NCI-H2196 treated with DMSO at 0.1 percent for 48 hours (cell line): ENCODE data around the gene KCNMB2.

Source experiments
- DNase-seq: peaks from one replicate; lab custom pipeline; 2025; ENCODE audit not compliant: unreplicated experiment; lab: John Stamatoyannopoulos, UW

The KCNMB2 gene

DNA sequence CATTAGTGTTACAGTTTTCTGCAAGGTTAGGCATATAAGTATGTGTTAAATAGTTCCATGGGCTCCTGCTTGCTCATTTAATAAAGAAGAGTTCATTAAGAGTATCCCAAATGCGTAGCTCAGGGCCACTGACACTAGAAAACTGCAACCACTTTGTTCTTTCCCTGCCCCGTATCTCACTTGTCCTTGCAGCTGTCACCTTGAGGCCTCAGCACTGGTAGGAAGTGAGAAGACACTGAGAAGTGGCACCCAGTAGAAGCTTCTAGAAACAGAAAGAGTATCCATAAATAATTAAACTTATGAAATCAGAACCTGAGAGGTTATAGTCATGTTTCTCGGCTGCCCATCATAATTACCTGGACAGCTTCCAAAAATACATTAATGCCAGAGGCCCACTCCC lies 266.0 kb downstream of the KCNMB2 start:
- no peak for DNase-seq

DNA sequence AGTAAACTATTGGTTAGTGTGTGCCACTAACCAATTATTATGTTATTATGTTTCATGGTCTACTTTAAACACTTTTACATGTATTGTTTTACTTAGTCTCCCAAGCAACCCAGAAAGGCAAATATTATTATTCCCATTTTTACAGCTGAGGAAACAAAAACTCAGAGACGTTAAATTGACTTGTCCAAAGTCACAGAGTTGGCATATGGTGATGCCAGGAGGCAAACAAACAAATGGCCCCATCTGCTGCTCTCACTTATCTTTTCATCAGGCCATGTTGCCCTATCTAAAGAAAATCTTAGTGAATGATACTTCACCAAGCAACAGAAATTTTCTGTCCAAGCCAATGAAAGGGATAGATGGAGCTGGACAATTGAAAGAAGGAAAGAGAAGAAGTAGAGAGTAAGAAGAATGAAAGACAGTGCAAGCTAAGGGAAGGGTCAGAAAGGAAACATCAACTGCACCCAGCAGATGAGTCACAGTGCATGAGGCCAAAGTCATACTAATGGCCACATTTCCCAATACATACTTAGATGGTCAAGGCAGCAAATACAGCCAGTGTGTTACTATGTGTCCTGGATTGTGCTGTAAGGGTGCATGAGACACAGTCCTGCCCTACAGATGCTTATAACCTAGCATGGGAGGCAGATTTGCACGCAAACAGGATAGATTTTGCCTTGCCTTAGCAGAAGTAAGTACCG lies 266.9 kb downstream of the KCNMB2 start:
- peak; percentile 86 for DNase-seq

DNA sequence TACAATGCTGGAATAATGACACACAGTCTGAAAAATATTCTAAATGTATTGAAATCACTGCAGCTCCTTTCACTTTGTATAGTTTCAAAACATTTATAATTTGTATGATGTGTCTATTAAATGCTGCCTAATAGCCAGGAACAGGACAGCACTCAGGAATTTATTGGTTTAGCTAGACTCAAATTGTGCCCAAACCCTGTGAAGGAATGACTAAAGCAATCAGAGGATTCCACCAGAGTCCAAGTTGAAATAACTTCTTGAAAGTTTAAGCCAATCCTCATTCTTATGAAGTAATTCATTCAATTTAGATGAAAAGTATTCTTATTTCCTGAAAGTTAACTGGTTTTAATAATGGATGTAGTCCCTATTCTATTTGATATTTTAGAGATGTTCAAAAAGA lies 268.4 kb downstream of the KCNMB2 start:
- DNase-seq: no peak

DNA sequence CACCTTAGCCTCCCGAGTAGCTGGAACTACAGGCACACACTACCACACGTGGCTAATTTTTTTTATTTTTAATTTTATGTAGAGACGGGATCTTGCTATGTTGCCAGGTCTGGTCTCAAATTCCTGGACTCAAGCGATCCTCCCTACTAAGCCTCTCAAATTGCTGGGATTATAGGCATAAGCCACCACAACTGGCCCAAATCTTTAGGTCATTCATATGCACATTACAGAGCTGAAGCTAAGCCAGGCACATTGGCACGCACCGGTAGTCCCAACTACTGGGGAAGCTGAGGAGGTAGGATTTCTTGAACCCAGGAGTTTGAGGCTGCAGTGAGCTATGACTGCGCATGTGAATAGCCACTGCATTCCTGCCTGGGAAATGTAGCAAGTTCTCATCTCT lies 269.5 kb downstream of the KCNMB2 start:
- DNase-seq: no peak

DNA sequence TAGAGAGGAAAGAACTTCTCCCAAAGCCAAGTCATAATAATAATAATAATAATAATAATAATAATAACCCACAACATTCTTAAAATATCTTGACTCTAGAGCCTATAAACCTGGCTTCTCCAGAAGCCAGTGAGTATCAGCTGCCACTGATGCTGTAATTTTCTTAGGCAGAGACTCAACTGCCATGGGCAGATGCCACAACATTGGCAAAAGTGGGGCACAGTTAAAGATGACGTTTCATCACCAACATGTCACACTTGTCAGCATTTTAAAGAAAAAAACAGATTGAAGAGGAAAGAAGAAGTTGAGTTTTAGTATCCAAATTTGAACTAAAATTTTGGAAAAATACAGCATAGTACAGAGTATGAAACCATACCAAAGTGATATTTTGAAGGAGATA lies 270.4 kb downstream of the KCNMB2 start:
- DNase-seq: no peak

DNA sequence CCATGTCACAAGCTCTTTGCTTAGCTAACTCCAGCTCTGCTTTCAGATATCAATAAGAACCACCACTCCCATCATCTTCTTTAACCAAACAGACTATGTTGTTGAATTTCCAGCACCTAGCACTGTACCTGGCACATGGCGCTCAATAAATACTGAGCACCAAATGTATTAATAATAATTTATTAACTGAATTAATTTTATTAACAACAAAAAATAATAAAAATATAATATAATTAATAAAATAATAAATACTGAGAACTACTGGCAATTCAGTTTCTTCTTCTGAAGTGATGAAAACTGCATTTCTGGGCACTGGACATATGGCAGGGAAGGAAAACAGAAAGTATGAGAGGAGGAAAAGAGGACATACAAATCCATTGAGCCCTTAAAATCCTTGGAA lies 271.5 kb downstream of the KCNMB2 start:
- DNase-seq: no peak

DNA sequence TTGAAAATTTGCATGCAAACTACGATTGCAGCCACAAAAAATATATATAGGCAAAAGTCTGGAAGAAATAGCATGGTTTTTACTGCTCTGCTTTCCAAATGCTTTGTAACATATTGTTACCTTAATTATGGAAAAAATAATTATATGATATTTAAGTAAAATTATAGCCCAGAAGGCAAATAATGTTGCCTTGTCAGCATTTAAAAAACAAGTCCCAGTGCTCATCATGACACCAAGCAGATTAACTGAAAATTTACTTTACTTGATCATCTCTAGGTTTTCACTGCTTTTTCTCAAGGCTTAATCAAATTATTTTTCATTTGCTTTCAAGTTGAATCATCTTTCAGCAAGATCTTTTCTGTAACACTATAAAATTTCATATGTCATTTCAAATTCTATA lies 272.5 kb downstream of the KCNMB2 start:
- DNase-seq: no peak

DNA sequence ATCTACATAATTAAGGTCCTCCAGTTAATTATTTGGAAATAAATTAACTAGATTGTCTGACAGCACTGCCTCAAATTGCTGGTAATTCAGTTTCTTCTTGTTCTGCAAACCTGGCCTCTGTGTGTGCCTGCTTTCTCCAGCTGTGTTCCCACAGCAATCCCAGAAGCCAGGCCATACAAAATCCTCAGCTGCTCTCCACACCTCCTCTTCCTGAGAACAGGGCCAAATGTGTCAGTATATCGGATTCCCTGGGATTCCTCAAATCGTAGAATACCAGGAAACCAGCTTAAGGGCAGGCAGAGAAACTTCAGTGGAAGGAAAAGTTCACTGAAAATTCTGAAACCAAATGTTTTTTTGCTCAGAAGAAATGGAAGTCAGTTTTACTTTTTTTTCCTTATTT lies 273.9 kb downstream of the KCNMB2 start:
- no peak for DNase-seq

DNA sequence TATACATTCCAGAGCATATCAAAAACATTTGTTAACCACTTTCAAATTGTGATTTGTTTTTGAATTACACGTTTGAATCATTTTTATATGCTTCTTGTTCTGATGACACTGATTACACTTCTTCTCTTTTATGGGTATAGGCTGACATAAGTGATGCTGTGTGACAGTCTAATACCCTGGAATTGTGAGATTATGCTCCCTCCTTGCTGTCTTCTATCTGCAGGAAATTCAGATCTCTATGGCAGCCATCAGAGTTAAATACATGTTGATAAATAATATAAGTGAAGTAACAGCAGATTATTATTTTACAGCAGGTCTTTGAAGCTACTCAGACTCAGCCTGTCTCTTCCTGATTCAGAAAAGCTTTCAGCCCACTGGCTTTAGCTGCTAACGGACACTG lies 286.5 kb downstream of the KCNMB2 start:
- DNase-seq: no peak

DNA sequence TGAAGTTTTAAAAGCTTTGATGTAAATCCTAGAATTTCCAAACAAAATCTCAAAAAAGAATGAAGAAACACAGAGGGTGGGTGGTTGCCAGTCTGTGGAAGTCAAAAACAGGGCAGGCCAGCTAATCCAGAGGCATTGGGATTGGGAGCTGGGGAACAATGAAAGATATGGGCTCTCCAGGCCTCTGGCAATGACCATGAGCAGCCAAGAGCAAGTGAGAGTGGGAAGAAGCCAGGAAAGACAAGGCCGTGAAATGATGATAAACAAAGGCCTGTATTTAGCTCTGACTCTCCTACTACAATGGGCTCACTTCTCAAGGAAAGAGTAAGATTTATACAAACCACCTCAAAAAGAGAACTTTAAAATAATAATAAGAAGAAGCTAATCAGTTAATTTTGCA lies 286.9 kb downstream of the KCNMB2 start:
- DNase-seq: no peak

DNA sequence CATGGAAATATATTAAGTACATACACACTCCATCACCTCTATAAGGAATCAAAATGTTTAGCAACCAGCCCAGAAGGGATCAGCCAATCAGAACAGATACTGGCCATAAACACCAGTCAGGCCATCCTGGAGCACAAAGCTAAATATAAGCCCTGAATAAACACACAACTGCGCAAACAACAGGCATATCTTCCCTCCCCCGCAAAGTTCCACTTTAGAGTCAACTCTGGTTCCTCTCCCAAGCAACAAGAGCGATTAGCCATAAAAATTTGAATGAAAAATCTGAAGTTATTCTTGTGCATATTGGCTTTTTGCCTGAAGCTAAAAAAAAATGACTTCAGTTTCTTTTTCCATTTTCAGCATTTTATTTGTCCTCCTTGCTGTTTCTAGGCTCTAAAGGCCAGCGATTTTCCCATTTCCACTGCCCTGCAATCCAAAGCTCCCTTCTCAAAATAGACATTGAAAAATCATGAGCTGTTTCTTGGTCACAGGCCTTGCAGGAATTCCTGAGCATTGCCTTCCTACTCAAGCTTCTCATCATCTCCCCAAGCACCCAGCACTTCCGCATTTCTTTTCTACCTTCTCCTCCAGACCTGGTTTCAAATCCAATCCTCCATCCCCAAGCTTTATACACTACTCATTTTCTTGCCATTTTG lies 287.5 kb downstream of the KCNMB2 start:
- no peak for DNase-seq

DNA sequence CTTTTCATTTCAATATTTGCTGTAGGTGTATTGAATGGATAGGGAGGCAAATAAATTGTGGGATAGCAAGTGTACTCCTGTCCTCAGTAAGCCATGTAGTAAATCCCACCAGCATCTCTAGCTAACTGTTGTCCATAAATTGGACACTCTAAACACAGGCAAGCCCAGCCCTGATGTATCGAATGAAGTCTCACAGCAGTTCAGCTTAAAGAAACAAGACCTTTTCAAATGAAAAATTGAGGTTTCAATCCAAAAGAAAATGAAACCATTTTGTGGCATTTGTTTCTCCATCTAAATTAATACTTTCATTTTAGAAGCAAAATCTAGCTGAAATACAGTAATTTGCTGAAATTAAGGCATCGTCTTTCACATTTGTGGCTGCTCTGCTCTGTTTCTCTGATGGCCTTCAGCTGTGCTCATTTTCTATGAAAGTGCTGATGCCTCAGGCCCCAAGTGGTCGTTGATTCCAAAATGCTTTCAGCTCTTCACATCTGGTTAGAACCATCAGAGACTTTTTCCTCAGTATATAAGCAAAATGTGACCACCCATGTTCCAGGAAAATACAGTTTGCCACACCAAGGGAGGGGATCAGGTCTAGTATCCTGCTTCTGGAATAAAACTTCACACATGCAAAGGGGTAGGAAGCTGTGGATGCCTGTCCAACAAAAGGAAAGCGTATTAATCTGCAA lies 290.3 kb downstream of the KCNMB2 start:
- DNase-seq: no peak

DNA sequence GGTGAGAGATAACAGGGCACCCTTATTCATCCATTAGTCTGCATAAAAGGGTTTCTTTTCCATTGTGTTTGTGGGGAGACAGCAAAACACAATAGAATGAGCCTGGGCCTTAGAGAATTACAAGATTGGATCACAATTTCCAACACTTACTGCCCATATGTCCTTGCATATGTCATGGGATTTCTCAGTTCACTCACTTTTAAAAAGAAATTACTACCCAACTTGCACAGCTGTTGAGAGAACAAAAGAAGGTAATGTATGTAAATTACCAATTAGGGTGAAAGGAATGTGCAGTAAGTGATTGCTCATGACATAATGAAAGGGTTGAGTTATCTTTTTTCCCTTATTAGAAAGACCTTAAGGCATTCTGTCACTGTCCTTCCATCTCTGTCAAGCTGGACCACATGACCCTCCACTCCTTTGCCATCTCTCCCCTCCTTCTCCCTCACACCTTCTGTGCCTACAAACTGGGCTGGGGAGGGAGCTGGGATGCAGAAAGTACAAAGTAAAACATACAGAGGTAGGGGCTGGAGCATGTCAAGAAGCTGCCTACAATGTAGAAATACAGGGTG lies 291.1 kb downstream of the KCNMB2 start:
- DNase-seq: no peak

DNA sequence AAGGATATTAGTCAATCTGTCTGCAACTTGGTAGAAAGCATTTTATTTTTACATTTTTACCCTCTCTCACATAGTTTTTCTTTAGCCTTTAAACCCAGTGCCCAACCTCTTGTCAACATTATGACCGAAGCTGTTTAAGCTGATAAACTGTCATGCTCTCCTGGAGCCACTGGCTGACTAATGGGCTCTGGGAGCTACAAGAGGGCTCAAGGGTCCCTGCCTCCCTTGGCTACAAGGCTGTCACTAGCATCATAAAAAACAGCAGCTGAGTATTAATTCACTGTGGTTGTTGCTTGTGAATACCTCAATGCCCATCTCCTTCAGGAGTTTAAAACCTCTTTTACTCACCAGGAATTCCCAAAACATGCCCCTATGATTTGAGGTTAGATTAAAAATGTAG lies 297.5 kb downstream of the KCNMB2 start:
- no peak for DNase-seq

DNA sequence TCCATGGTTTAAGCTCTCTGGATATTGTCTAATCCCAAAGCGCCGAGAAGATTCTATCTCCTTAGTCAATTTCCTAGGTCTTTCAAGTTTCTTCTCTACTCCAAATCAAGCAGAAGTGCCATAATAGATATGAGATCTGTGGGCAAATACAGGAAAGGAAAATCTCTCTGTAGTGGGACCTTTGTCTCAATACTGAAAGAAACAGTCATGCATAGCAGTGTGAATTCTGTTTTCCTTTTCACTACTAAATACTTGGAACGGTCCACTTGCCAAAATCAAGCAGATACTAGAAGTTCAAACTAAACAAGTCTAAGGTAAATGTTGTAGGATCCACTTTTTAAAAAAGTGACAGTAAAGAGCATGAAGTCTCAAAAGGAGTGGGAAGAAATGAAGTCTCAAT lies 298.8 kb downstream of the KCNMB2 start:
- no peak for DNase-seq

DNA sequence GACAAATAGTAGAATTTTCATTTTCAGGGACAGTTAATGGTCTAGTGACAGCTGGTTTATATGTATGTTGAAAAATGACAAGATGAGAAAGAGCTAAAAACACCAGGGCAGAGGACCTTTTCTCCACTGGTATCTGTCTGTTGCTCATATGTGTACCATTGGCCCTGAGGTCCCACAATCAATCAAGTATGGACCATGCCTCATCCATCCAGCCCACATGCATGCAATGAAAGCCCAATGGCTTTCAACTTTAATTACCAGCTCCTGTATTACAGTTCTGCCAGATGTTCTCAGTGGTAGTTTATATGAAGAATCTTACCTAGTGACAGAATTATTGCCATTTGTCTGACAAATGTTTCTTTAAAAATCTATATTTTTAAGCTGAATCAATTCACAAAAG lies 301.3 kb downstream of the KCNMB2 start:
- DNase-seq: no peak

DNA sequence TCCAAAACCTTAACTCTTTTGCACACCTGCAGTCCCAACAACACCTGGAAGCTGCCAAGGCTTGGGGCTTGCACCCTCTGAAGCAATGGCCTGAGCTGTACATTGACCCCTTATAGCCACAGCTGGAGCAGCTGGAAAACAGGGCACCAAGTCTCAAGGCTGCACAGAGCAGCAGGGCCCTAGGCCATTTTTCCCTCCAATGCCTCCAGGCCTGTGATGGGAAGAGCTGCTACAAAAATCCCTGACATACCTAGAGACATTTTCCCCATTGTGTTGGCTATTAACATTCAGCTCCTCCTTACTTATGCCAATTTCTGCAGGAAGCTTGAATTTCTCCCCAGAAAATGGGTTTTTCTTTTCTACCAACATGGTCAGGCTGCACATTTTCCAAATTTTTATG lies 304.4 kb downstream of the KCNMB2 start:
- DNase-seq: no peak

DNA sequence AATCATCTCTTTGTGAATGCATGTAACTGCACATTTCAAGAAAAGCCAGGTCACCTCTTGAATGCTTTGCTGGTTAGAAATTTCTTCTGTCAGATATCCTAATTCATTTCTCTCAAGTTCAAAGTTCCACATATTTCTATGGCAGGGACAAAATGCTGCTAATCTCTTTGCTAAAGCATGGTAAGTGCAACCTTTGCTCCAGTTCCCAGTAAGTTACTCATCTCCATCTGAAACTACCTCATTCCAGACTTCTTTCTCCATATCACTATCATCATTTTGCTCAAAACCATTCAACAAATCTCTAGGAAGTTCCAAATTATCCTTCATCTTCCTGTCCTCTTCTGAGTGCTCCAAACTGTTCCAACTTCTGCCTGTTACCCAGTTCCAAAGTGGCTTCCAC lies 304.8 kb downstream of the KCNMB2 start:
- no peak for DNase-seq

DNA sequence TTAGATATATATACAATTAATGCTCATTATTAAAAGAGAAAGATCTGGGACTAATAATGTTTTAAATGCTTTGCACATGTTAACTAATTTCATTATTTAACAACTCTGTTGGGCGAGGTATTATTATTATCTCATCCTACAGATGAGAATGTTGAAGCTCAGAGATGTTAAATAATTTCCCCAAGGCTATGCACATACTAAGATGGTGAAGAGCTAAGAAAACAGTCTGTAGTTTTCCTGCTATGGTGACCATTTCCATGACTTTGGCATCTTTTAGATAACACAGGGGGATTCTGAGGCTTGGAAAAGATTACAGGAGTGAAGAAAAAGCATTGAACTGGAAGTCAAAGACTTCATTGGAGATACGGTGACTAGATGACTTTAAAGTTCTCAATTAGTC lies 308.7 kb downstream of the KCNMB2 start:
- no peak for DNase-seq

DNA sequence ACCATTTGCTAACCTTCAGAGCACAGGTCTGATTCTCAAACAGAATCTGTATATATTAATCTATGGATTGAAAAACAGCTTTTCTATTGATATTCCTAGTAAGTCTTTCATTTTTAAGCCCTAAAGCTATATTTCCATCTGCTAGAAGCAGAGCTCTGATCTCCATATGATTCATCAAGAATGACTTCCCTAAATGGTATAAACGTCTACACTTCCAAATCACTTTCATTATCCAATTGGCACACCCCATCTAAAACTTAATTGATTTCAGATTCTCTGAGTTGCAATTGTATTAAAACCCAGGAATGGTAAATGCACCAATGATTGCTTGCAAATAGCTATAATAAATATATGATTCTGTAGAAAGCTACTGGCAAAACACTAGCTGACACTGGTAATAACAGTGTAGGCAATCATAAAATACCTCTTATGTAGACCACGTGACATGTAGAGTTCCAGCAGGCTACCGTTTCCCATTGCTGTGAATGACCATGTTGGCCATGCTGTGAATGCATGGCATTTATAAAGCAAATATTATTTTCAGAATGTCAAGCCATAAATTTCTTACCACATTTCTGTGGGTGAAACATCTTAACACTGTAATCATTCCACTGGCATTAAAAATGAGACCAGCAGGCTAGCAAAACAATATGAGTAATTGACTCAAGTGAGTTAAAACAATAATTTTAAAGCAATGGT lies 309.3 kb downstream of the KCNMB2 start:
- DNase-seq: no peak

DNA sequence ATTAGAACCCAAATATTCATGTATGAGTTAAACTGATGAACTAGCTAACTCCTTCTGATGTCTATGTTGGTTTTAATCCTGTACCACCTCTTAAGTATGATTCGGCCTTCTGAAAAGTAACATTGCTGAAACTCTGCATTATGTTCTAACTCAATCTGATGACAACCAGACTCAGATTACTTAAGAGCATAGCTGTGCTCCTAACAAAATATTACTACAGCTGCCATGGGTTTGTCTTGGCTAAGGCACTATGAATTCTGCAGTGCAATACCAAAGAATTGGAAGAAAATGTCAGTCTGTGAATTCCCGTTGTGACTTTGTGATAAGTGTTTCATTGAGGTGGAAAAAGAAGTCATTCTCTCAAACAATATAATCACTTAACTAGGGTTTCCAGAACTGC lies 311.0 kb downstream of the KCNMB2 start:
- DNase-seq: no peak
